ES-I3 (cell line): ENCODE results near the gene LMAN2L.

Experiments used
- H3K36me3 ChIP-seq: 2 replicates; pipeline ENCODE4 v1.6.1; 2013; ENCODE audit warnings: mild to moderate bottlenecking, low read length, control low read depth, moderate library complexity; ENCODE audit not compliant: insufficient read depth
- H3K4me1 ChIP-seq: 2 replicates; pipeline ENCODE4 v1.6.1; 2013; ENCODE audit warnings: mild to moderate bottlenecking, control low read depth, low read length; ENCODE audit not compliant: insufficient read depth
- H3K9ac ChIP-seq: 2 replicates; pipeline ENCODE4 v1.6.1; 2013; ENCODE audit warnings: low read depth, mild to moderate bottlenecking, low read length, moderate library complexity
- H3K9me3 ChIP-seq: 2 replicates; pipeline ENCODE4 v1.6.1; 2013; ENCODE audit warnings: mild to moderate bottlenecking, low read length, moderate library complexity; ENCODE audit not compliant: control insufficient read depth, insufficient read depth

LMAN2L gene

GRCh38 chr2:96691022-96691612 lies 48.7 kb downstream of the LMAN2L start:
- no peak overlapping the region for H3K9ac ChIP-seq
- peaks cover 5% of the 10 kb centered on the region; the same call in 1 of the 2 replicates for H3K4me1 ChIP-seq
- H3K9me3 ChIP-seq, result no peaks in the 10 kb centered on the region
- no peaks in the 10 kb centered on the region for H3K36me3 ChIP-seq

- Histone ChIP-seq H3K4me1 (peaks cover 5% of the 10 kb centered on the region; the same call in 1 of the 2 replicates), H3K36me3 (no peaks in the 10 kb centered on the region), H3K9me3 (no peaks in the 10 kb centered on the region), H3K9ac (no peak overlapping the region)
These were observed 49.4 kb downstream of the LMAN2L start for GRCh38 chr2:96690306-96691021.

- no peak overlapping the region for H3K9ac ChIP-seq
- peaks cover 5% of the 10 kb centered on the region; the same call in 1 of the 2 replicates for H3K4me1 ChIP-seq
- no peaks in the 10 kb centered on the region for H3K9me3 ChIP-seq
- H3K36me3 ChIP-seq, result no peaks in the 10 kb centered on the region
These were observed 50.4 kb downstream of the LMAN2L start for GRCh38 chr2:96689431-96689991.

- Histone ChIP-seq H3K9me3 (no peaks in the 10 kb centered on the region), H3K4me1 (peaks cover 5% of the 10 kb centered on the region; the same call in 1 of the 2 replicates), H3K36me3 (no peaks in the 10 kb centered on the region), H3K9ac (no peak overlapping the region)
These were observed 51.0 kb downstream of the LMAN2L start for GRCh38 chr2:96688649-96689430.

GRCh38 chr2:96687711-96688640 lies 51.9 kb downstream of the LMAN2L start:
- Histone ChIP-seq H3K36me3 (no peaks in the 10 kb centered on the region), H3K9ac (no peak overlapping the region), H3K4me1 (peaks cover 5% of the 10 kb centered on the region; the same call in 1 of the 2 replicates), H3K9me3 (no peaks in the 10 kb centered on the region)

GRCh38 chr2:96687266-96687665 lies 52.6 kb downstream of the LMAN2L start:
- Histone ChIP-seq H3K9ac (no peak overlapping the region), H3K4me1 (peaks cover 5% of the 10 kb centered on the region; the same call in 1 of the 2 replicates), H3K9me3 (no peaks in the 10 kb centered on the region), H3K36me3 (no peaks in the 10 kb centered on the region)

GRCh38 chr2:96685577-96686459 lies 54.0 kb downstream of the LMAN2L start:
- no peak overlapping the region for H3K9ac ChIP-seq
- H3K9me3 ChIP-seq, result no peaks in the 10 kb centered on the region
- no peaks in the 10 kb centered on the region for H3K36me3 ChIP-seq
- peaks cover 5% of the 10 kb centered on the region; the same call in 1 of the 2 replicates for H3K4me1 ChIP-seq

- Histone ChIP-seq H3K9me3 (no peaks in the 10 kb centered on the region), H3K9ac (no peak overlapping the region), H3K4me1 (peaks cover 5% of the 10 kb centered on the region; the same call in 1 of the 2 replicates), H3K36me3 (no peaks in the 10 kb centered on the region)
These were observed 54.8 kb downstream of the LMAN2L start for GRCh38 chr2:96684883-96685576.

- no peaks in the 10 kb centered on the region for H3K36me3 ChIP-seq
These were observed 55.7 kb downstream of the LMAN2L start for GRCh38 chr2:96683972-96684820.

GRCh38 chr2:96683307-96683706 lies 56.6 kb downstream of the LMAN2L start:
- Histone ChIP-seq H3K9ac (no peak overlapping the region), H3K4me1 (peaks cover 5% of the 10 kb centered on the region; the same call in 1 of the 2 replicates), H3K36me3 (no peaks in the 10 kb centered on the region), H3K9me3 (no peaks in the 10 kb centered on the region)

More at GRCh38 chr2:96683972-96684820, 55.7 kb downstream of the LMAN2L start:
- Histone ChIP-seq H3K9me3 (no peaks in the 10 kb centered on the region), H3K4me1 (peaks cover 5% of the 10 kb centered on the region; the same call in 1 of the 2 replicates), H3K9ac (no peak overlapping the region)

GRCh38 chr2:96681540-96681939 lies 58.3 kb downstream of the LMAN2L start:
- Histone ChIP-seq H3K4me1 (no peaks in the 10 kb centered on the region; the same call in 1 of the 2 replicates), H3K36me3 (no peaks in the 10 kb centered on the region), H3K9ac (no peak overlapping the region), H3K9me3 (no peaks in the 10 kb centered on the region)
